Mucosa of descending colon (tissue), 3 donors: ENCODE results near the gene CABLES2. TPM values are rescaled to one million over a fixed set of nuclear protein-coding genes. Genes with fewer than 3 reads are reported as not detected.

Source experiments
- ATAC-seq: fragments of 200-7000 bp; cut with Tn5 transposase; one replicate; pipeline ENCODE4 v1.9.1; 2020; ENCODE audit warnings: mild to moderate bottlenecking, moderate library complexity
- DNase-seq, 3 donors: peaks; one replicate each; pipeline ENCODE4 v3.0.0-alpha.2; 2020
- H3K36me3 ChIP-seq: fragments of 200-600 bp; one replicate; pipeline ENCODE4 v1.8.0; 2021; ENCODE audit warnings: low read depth, mild to moderate bottlenecking
- H3K4me1 ChIP-seq: fragments of 200-600 bp; one replicate; pipeline ENCODE4 v1.8.0; 2021; ENCODE audit warnings: low read depth, mild to moderate bottlenecking
- H3K4me3 ChIP-seq: fragments of 200-600 bp; one replicate; pipeline ENCODE4 v1.8.0; 2021; ENCODE audit warnings: mild to moderate bottlenecking
- H3K9me3 ChIP-seq: fragments of 200-600 bp; one replicate; pipeline ENCODE4 v1.8.0; 2021; ENCODE audit warnings: mild to moderate bottlenecking
- intact Hi-C, 2 donors: fragments of 100-400 bp; cut with DNase I in 1 of 2; cut with micrococcal nuclease in 1 of 2; formaldehyde crosslinking; loops; one replicate each; pipeline versions ENCODE4 v1.11.0 to v1.11.1; 2022; cut with DNase I, micrococcal nuclease
- total RNA-seq, 3 donors: library from RNA; stranded (reverse); fragmentation: NEBNext Ultra II Directional in 2 of 3; extraction: Animal tissue kit (Norgen Biotek cat#: 25700) in 2 of 3; gene quantifications; one replicate each; pipeline versions ENCODE4 v1.2.1 to v1.2.4, GENCODE V29; 2021 to 2023
- TF ChIP-seq, protein P1 (sequence below): fragments of 200-600 bp; IDR thresholded peaks from one replicate; pipeline ENCODE4 v1.8.0; 2022; ENCODE audit warnings: antibody characterized with exemption, mild to moderate bottlenecking
- donor health status: DM: no; HTN: no; CAD: no; lungs with moderate emphysema.
- donor health status: DM: no; HTN: no; CAD: no.
- donor health status: DM: no; HTN: yes; CAD: no.

Gene CABLES2
- total RNA-seq, 3 donors from 2014 or later: 5.4 to 9.3 (median 6.6) TPM

- DNase-seq (no peak), ATAC-seq (no peak)
- H3K4me3 ChIP-seq: no peak overlapping the region
- TF ChIP-seq, protein P1, sequence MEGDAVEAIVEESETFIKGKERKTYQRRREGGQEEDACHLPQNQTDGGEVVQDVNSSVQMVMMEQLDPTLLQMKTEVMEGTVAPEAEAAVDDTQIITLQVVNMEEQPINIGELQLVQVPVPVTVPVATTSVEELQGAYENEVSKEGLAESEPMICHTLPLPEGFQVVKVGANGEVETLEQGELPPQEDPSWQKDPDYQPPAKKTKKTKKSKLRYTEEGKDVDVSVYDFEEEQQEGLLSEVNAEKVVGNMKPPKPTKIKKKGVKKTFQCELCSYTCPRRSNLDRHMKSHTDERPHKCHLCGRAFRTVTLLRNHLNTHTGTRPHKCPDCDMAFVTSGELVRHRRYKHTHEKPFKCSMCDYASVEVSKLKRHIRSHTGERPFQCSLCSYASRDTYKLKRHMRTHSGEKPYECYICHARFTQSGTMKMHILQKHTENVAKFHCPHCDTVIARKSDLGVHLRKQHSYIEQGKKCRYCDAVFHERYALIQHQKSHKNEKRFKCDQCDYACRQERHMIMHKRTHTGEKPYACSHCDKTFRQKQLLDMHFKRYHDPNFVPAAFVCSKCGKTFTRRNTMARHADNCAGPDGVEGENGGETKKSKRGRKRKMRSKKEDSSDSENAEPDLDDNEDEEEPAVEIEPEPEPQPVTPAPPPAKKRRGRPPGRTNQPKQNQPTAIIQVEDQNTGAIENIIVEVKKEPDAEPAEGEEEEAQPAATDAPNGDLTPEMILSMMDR: no peak
- H3K9me3 ChIP-seq: no peaks in the 10 kb centered on the region
- H3K4me1 ChIP-seq: no peaks in the 10 kb centered on the region
- intact Hi-C loops: no loop called here
- H3K36me3 ChIP-seq: no peaks in the 10 kb centered on the region
Measured at GRCh38 chr20:62420846-62421715, 14.0 kb upstream of the CABLES2 start.

- intact Hi-C loops: no loop called here
- ATAC-seq (no peak), DNase-seq (no peak)
- Histone ChIP-seq H3K4me1 (peaks cover under 1% of the 10 kb centered on the region), H3K36me3 (no peaks in the 10 kb centered on the region), H3K9me3 (no peaks in the 10 kb centered on the region), H3K4me3 (no peak overlapping the region)
- TF ChIP-seq, protein P1: no peak
Measured at GRCh38 chr20:62419759-62420158, 12.7 kb upstream of the CABLES2 start.

GRCh38 chr20:62418709-62419487 is 11.8 kb upstream of the CABLES2 start:
- DNase-seq (no peak), ATAC-seq (no peak)
- Histone ChIP-seq H3K4me1 (peaks cover 9% of the 10 kb centered on the region), H3K9me3 (no peaks in the 10 kb centered on the region), H3K36me3 (no peaks in the 10 kb centered on the region), H3K4me3 (no peak overlapping the region)
- TF ChIP-seq, protein P1: no peak
- intact Hi-C loops: no loop called here

GRCh38 chr20:62417981-62418708 is 11.1 kb upstream of the CABLES2 start:
- Histone ChIP-seq H3K4me3 (no peak overlapping the region), H3K36me3 (no peaks in the 10 kb centered on the region), H3K4me1 (peaks cover 17% of the 10 kb centered on the region), H3K9me3 (no peaks in the 10 kb centered on the region)
- TF ChIP-seq, protein P1: no peak
- no peak for ATAC-seq
- intact Hi-C loops: no loop called here
- DNase-seq: no peak
